Body of pancreas (tissue), 4 donors: ENCODE data around the gene USP2. TPM values are rescaled to one million over a fixed set of nuclear protein-coding genes. Genes with fewer than 3 reads are reported as not detected.
A peak's percentile ranks its signal among the peaks of the same experiment; 100 is the strongest.

Source experiments
- ATAC-seq: fragments of 150-250 bp; one replicate; pipeline ENCODE4 v1.9.1; 2016
- DNase-seq, 4 donors: peaks; one replicate each; pipeline ENCODE4 v3.0.0-alpha.2; 2019
- H3K27ac ChIP-seq, 4 donors: fragments of 200-600 bp; sonication (generic); 1 replicate in 3 of 4; 2 replicates in 1 of 4; pipeline versions ENCODE4 v1.5.1 to v1.6.1; 2016 to 2019; ENCODE audit warnings: mild to moderate bottlenecking in 1 of 4, mixed read lengths in 1 of 4, moderate library complexity in 1 of 4
- H3K27me3 ChIP-seq, 2 donors: fragments of 200-600 bp; sonication (generic); one replicate each; pipeline ENCODE4 v1.6.0; 2016; ENCODE audit warnings: mild to moderate bottlenecking in 1 of 2
- H3K36me3 ChIP-seq, 2 donors: fragments of 200-600 bp; sonication (generic); replicated peaks in 1 of 2; 2 replicates each; pipeline ENCODE4 v1.5.1; 2016; ENCODE audit warnings: low read depth in 2 of 2; ENCODE audit not compliant: insufficient read depth in 1 of 2
- H3K4me1 ChIP-seq: fragments of 200-600 bp; sonication (generic); one replicate; pipeline ENCODE4 v1.6.0; 2016
- H3K4me3 ChIP-seq, 2 donors: fragments of 200-600 bp; sonication (generic); 1 replicate in 1 of 2; 2 replicates in 1 of 2; pipeline ENCODE4 v1.5.1; 2016 to 2019
- H3K9me3 ChIP-seq, 3 donors: fragments of 200-600 bp; sonication (generic); 1 replicate in 2 of 3; 2 replicates in 1 of 3; pipeline ENCODE4 v1.5.1; 2016
- CTCF ChIP-seq, 7 experiments: fragments of 450-650 bp in 4 of 7; fragments of 200-600 bp in 3 of 7; sonication (generic) in 3 of 7; IDR thresholded peaks; one replicate each; pipeline ENCODE4 v1.5.1; 2016 to 2019; ENCODE audit warnings: antibody characterized with exemption in 7 of 7
- POLR2A ChIP-seq, 3 donors: fragments of 450-650 bp; IDR thresholded peaks; one replicate each; pipeline ENCODE4 v1.6.1; 2016; ENCODE audit warnings: antibody characterized with exemption in 3 of 3, mild to moderate bottlenecking in 2 of 3
- WGBS, 2 donors: methylation state at CpG; one replicate each; pipeline ENCODE4 v1.1.5; 2017; 5-methylcytosine and 5-hydroxymethylcytosine counted together
- intact Hi-C: fragments of 100-400 bp; cut with DNase I; formaldehyde crosslinking; loops from one replicate; pipeline ENCODE4 v1.15.1; 2023
- total RNA-seq, 2 donors: library from RNA; depleted of rRNA; stranded (reverse); fragments of >200 nt; gene quantifications; one replicate each; pipeline ENCODE4 v1.1.0, GENCODE V29; 2016

The USP2 gene
- total RNA-seq, 2 donors from 2014 or later: 3.9 to 19.4 TPM

GRCh38 chr11:119423509-119424254 lies 42.2 kb upstream of the USP2 start:
- Histone ChIP-seq H3K36me3 (no peaks in the 10 kb centered on the region), H3K27me3 (no peaks in the 10 kb centered on the region), H3K27ac (no peak overlapping the region), H3K4me1 (peaks cover 11% of the 10 kb centered on the region), H3K9me3 (no peaks in the 10 kb centered on the region), H3K4me3 (no peak overlapping the region)
- 65 to 72% methylated on average over 13 to 14 of the region's 14 CpGs for WGBS, 2 donors
- intact Hi-C loops: no loop called here
- TF ChIP-seq POLR2A (IDR thresholded peaks at IDR 0.05): no peak
- no peak for TF ChIP-seq CTCF (IDR thresholded peaks at IDR 0.05)
- no peak for ATAC-seq
- no peak for DNase-seq

GRCh38 chr11:119422809-119423508 lies 41.5 kb upstream of the USP2 start, which contains the start of gene THY1:
THY1 (minus strand) TSS chr11:119423172; CDS start chr11:119420905, 2,267 bp downstream.
- intact Hi-C loops: no loop called here
- no peaks in the 10 kb centered on the region for H3K36me3 ChIP-seq
- H3K4me1 ChIP-seq: peaks cover 11% of the 10 kb centered on the region
- H3K4me3 ChIP-seq: no peak within 1 kb of the TSS
- peak within 1 kb of the TSS in 1 of 4 donors; percentile 29 for H3K27ac ChIP-seq
- H3K27me3 ChIP-seq: no peaks in the 10 kb centered on the region
- DNase-seq (no peak), ATAC-seq (no peak)
- TF ChIP-seq POLR2A (IDR thresholded peaks at IDR 0.05) (no peak), CTCF (IDR thresholded peaks at IDR 0.05) (no peak)
- no peaks in the 10 kb centered on the region for H3K9me3 ChIP-seq
- 5 to 8% methylated on average over 23 to 41 of the region's 41 CpGs for WGBS, 2 donors

GRCh38 chr11:119421941-119422808 lies 40.7 kb upstream of the USP2 start:
- no peak for DNase-seq
- H3K27me3 ChIP-seq: no peaks in the 10 kb centered on the region
- peak overlapping the region in 1 of 4 donors; percentile 29 for H3K27ac ChIP-seq
- WGBS, 2 donors: 2% methylated on average over 39 to 49 of the region's 49 CpGs
- intact Hi-C loops: no loop called here
- peaks cover 11% of the 10 kb centered on the region for H3K4me1 ChIP-seq
- TF ChIP-seq POLR2A (IDR thresholded peaks at IDR 0.05): no peak
- TF ChIP-seq CTCF (IDR thresholded peaks at IDR 0.05): no peak
- ATAC-seq: no peak
- no peaks in the 10 kb centered on the region for H3K36me3 ChIP-seq
- no peaks in the 10 kb centered on the region for H3K9me3 ChIP-seq
- H3K4me3 ChIP-seq: no peak overlapping the region

DNA sequence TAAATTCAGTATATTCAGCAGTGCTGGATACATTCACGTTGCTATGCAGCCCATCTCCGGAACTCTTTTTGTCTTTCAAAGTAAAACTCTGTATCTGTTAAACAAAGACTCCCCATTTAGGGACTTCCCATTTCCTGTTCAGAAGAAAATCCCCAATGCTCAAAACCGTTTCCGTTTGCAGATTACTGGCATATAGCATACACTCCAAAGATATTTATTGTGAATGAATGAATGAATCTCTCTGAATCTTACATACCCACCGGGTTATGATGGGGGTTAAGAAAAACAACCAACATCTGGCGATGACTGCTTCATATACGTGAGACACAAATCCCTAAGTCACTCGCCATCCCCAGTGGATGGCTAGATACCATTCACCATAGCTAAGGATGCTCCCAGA lies 39.9 kb upstream of the USP2 start:
- H3K9me3 ChIP-seq: no peaks in the 10 kb centered on the region
- intact Hi-C loops: no loop called here
- ATAC-seq: no peak
- H3K27ac ChIP-seq: no peak overlapping the region
- no peak overlapping the region for H3K4me3 ChIP-seq
- WGBS, 2 donors: 26 to 30% methylated on average over 8 of the region's 8 CpGs
- TF ChIP-seq CTCF (IDR thresholded peaks at IDR 0.05): no peak
- TF ChIP-seq POLR2A (IDR thresholded peaks at IDR 0.05): no peak
- H3K27me3 ChIP-seq: no peaks in the 10 kb centered on the region
- H3K4me1 ChIP-seq: peaks cover 11% of the 10 kb centered on the region
- DNase-seq: no peak
- no peaks in the 10 kb centered on the region for H3K36me3 ChIP-seq
